GM12801 (cell line): ENCODE measurements around the gene ZFP64.

Source experiments
- TF ChIP-seq, protein P1 (sequence below): IDR thresholded peaks from one replicate; pipeline ENCODE4 v1.5.1; 2011; ENCODE audit warnings: control low read depth; ENCODE audit not compliant: insufficient read length; ENCODE audit errors: extremely low read depth

Gene ZFP64

DNA sequence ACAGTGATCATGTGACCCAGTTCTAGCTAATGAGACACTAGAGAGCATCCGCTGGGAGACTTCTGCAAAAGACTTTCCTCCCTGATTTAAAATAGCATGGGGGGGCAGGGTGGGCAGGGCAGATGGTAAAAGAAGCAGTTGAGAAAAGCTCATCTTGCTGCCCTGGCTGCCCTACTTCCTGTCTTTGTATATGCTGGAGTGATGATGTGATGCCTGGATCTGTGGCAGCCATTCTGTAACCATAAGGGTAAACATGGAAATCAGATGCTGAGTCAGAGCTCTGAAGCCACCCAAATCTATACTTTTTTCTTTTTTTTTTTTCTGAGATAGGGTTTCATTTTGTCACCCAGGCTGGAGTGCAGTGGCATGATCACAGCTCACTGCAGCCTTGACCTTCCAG, 25.4 kb downstream of the ZFP64 start:
- TF ChIP-seq, protein P1, sequence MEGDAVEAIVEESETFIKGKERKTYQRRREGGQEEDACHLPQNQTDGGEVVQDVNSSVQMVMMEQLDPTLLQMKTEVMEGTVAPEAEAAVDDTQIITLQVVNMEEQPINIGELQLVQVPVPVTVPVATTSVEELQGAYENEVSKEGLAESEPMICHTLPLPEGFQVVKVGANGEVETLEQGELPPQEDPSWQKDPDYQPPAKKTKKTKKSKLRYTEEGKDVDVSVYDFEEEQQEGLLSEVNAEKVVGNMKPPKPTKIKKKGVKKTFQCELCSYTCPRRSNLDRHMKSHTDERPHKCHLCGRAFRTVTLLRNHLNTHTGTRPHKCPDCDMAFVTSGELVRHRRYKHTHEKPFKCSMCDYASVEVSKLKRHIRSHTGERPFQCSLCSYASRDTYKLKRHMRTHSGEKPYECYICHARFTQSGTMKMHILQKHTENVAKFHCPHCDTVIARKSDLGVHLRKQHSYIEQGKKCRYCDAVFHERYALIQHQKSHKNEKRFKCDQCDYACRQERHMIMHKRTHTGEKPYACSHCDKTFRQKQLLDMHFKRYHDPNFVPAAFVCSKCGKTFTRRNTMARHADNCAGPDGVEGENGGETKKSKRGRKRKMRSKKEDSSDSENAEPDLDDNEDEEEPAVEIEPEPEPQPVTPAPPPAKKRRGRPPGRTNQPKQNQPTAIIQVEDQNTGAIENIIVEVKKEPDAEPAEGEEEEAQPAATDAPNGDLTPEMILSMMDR, result no peak

DNA sequence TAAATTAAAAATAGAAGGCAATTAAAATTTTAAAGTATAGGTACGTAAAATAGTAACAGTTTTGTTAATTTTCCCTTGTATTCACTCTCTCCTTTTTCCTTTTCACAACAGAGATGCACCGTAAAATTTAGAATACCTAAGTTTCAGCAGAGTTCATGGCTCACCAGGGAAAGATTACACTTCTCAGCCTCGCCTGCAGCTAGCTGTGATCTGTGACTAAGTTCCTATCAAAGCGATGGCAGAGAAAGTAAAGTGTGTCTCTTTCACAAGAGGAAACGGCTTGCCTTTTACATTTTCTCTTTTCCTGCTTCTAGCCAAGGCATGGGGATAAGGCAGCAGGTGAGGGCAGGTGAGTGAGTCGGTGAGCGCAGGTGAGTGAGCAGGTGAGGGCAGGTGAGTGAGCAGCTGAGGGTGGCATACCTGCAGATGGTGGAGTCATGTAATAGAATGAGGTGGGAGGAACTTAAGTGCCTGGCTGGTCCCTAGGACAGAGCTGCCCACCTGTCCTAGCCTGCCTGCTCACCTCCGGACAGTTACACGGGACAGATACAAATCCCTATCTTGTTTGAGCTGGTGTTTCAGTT, 30.9 kb downstream of the ZFP64 start:
- TF ChIP-seq, protein P1, result no peak

DNA sequence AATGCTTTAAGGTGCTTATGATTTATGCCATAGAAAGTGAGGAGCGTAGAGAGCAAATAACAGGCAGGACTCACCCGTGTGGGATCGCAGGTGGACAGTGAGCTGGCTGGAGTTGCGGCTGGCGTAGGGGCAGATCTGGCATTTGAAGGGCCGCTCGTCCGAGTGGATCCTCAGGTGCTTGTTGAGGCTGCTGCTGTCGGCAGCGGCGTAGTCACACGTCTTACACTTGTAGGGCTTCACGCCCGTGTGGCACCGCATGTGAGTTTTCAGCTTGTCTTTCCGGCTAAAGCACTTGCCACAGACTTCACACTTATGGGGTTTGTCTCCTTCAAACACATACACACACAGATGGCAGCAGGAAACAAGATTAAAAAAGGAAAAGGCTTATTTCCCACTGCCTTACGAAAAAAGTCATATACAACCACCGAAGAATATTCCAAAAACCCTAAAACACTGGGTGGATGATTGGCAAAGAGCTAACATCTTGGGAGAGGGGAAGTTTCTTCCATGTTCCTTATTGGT, 31.5 kb downstream of the ZFP64 start:
- TF ChIP-seq, protein P1, result no peak

DNA sequence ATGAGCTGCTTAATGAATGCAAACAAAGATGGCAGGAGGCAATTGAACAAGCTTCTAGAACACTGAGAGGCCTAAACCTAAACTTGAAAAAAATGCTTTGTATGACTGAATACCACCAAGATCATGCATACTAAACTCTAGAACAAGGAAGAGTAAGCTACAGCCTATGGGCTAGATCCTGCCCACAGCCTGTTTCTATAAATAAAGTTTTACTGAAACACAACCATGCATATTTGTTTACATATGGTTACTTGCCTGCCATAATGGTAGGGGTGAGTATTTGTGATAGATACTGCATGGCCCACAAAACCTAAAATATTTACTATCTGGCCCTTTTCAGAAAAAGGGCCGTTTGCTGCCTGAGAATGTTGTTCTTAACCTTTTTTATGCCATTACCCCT, 37.0 kb downstream of the ZFP64 start:
- TF ChIP-seq, protein P1, result no peak

DNA sequence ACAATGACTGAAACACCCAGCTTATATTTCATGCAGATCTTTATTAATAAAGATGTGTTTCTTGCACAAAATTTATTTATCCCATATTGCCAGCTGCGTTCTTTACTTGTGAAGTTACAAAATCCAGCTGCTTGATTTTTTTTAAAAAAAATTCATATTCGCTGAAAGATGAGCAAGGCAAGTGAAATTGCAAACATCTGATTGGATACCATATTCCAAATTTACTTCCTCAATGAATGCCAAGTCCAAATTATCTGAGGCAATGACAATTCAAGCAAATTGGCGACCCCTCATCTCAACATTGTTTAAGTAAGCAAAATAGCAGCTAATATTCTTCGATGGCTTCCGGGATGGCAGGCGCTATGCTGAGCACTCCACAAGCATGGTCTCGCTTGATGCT, 37.7 kb downstream of the ZFP64 start:
- TF ChIP-seq, protein P1, result no peak

DNA sequence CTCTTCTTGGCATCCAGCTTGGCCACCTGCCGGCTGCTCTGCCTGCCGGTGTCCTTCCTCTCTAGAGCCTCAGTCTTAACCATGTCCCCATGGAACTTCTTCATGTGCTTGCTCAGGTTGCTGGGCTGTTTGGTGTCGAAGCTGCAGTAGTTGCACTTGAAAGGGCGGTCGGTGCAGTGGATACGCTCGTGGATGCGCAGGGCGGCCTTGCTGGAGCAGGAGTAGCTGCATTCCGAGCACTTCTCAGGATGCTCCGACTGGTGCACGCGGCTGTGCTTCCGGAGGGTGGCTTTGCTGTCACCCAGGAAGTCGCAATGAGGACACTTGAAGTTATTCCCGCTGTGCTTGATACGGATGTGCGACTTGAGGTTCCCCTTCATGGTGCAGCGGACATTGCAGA, 38.7 kb downstream of the ZFP64 start:
- TF ChIP-seq, protein P1, result no peak

DNA sequence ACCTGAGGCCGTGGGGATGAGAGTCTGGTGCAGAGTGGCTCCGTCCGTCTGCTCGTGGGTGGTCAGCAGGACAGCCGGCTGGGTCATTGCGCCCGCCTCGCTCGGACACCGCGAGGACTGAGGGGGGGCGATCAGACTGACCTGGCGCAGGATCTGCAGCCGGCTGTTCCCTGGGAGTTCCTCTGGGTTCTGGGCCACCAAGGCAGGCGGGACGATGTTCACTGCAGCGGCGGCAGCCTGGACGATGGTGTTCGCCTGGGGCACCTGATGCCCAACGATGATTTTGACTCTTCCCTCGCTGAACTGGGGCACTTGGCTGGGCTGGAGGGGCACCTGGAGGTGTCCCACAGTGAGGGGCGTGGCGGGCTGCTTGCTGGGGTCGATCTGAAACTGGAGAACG, 39.2 kb downstream of the ZFP64 start:
- TF ChIP-seq, protein P1, result no peak
